Activated T-helper 2 cell treated with anti-CD3 and anti-CD28 coated beads, Interferon-gamma antibody, Interleukin-2, Interleukin-4, amounts not matched to agents 10 μg/mL and 5 μg/mL and 100 μg/mL, durations not matched to agents 14 hours and 24 hours and 36 hours (primary cell): ENCODE measurements around the gene CTRL. TPM values are rescaled to one million over a fixed set of nuclear protein-coding genes. Genes with fewer than 3 reads are reported as not detected.
"Not testable (repeated sequence)": the region's sequence is repeated elsewhere in the genome, so short reads cannot be mapped to it uniquely, and the experiment has no call there.

Experiments used
- DNase-seq: peaks from one replicate; pipeline ENCODE4 v3.0.0; 2021; ENCODE audit warnings: low spot score
- H3K27ac Mint-ChIP-seq: one replicate; pipeline ENCODE4 v1.8.0; 2021; ENCODE audit warnings: mixed read lengths
- H3K27me3 Mint-ChIP-seq: one replicate; pipeline ENCODE4 v1.8.0; 2021; ENCODE audit warnings: low read depth, mixed read lengths
- H3K36me3 Mint-ChIP-seq: one replicate; pipeline ENCODE4 v1.8.0; 2021; ENCODE audit warnings: low read depth, mixed read lengths
- H3K4me1 Mint-ChIP-seq: one replicate; pipeline ENCODE4 v1.8.0; 2021; ENCODE audit warnings: low read depth, mixed read lengths
- H3K4me3 Mint-ChIP-seq: one replicate; pipeline ENCODE4 v1.8.0; 2021; ENCODE audit warnings: low read depth, mild to moderate bottlenecking, moderate library complexity, mixed read lengths
- H3K9me3 Mint-ChIP-seq: one replicate; pipeline ENCODE4 v1.8.0; 2021; ENCODE audit warnings: mixed read lengths
- intact Hi-C: fragments of 100-400 bp; cut with micrococcal nuclease; formaldehyde crosslinking; loops from one replicate; pipeline ENCODE4 v1.15.1; 2023
- total RNA-seq: library from RNA; stranded (reverse); gene quantifications from 2 replicates; pipeline ENCODE4 v1.2.3, GENCODE V29; 2022

The CTRL gene
- total RNA-seq, 1 donor from 2014 or later: 5.6 TPM

- no peak overlapping the region for H3K4me3 Mint-ChIP-seq
- intact Hi-C loops: no loop called here
- H3K4me1 Mint-ChIP-seq: peaks cover 16% of the 10 kb centered on the region
- H3K27me3 Mint-ChIP-seq: no peaks in the 10 kb centered on the region
- no peaks in the 10 kb centered on the region for H3K9me3 Mint-ChIP-seq
- DNase-seq: no peak
- H3K36me3 Mint-ChIP-seq: peaks cover 19% of the 10 kb centered on the region
- no peak overlapping the region for H3K27ac Mint-ChIP-seq
These were observed 11.6 kb upstream of the CTRL start for GRCh38 chr16:67943256-67943618.

GRCh38 chr16:67942510-67943255 is 11.0 kb upstream of the CTRL start:
- H3K9me3 Mint-ChIP-seq: no peaks in the 10 kb centered on the region

GRCh38 chr16:67942200-67942509 is 10.5 kb upstream of the CTRL start:
- H3K27ac Mint-ChIP-seq: no peak overlapping the region
- peaks cover 17% of the 10 kb centered on the region for H3K36me3 Mint-ChIP-seq
- H3K9me3 Mint-ChIP-seq: no peaks in the 10 kb centered on the region
- peaks cover 20% of the 10 kb centered on the region for H3K4me1 Mint-ChIP-seq
- no peak overlapping the region for H3K4me3 Mint-ChIP-seq
- intact Hi-C loops: no loop called here
- peak; percentile 26 for DNase-seq
- H3K27me3 Mint-ChIP-seq: no peaks in the 10 kb centered on the region

More at GRCh38 chr16:67942510-67943255, 11.0 kb upstream of the CTRL start:
- Mint-ChIP-seq H3K36me3 (peaks cover 14% of the 10 kb centered on the region), H3K4me1 (peaks cover 16% of the 10 kb centered on the region), H3K27ac (no peak overlapping the region), H3K4me3 (no peak overlapping the region), H3K27me3 (no peaks in the 10 kb centered on the region)
- no peak for DNase-seq
- intact Hi-C loops: no loop called here

- peaks cover 23% of the 10 kb centered on the region for H3K4me1 Mint-ChIP-seq
- DNase-seq: no peak
- H3K4me3 Mint-ChIP-seq: no peak overlapping the region
- no peaks in the 10 kb centered on the region for H3K9me3 Mint-ChIP-seq
- intact Hi-C loops: no loop called here
- H3K36me3 Mint-ChIP-seq: peaks cover 19% of the 10 kb centered on the region
- H3K27ac Mint-ChIP-seq: no peak overlapping the region
- no peaks in the 10 kb centered on the region for H3K27me3 Mint-ChIP-seq
These were observed 10.0 kb upstream of the CTRL start for GRCh38 chr16:67941469-67942199.

- Mint-ChIP-seq H3K27me3 (no peaks in the 10 kb centered on the region), H3K36me3 (peaks cover 28% of the 10 kb centered on the region), H3K9me3 (no peaks in the 10 kb centered on the region), H3K27ac (peak overlapping the region; percentile 63), H3K4me1 (peaks cover 23% of the 10 kb centered on the region), H3K4me3 (peak overlapping the region; percentile 26)
- no peak for DNase-seq
- intact Hi-C loops: no loop called here
These were observed 8.9 kb upstream of the CTRL start for GRCh38 chr16:67940446-67941089.

GRCh38 chr16:67939507-67940445 is 8.1 kb upstream of the CTRL start:
- Mint-ChIP-seq H3K4me1 (peaks cover 30% of the 10 kb centered on the region), H3K27ac (peak overlapping the region; percentile 63), H3K36me3 (peaks cover 36% of the 10 kb centered on the region), H3K27me3 (no peaks in the 10 kb centered on the region), H3K9me3 (no peaks in the 10 kb centered on the region), H3K4me3 (peak overlapping the region; percentile 26)
- intact Hi-C loops: loop anchor here (5.0 to 10.0 kb wide), 4 partner anchors 43 to 415 kb away; partner anchors contain the start of genes DDX28, DPEP3, DUS2 and RIPOR1
- DNase-seq: no peak

- Mint-ChIP-seq H3K27ac (peak overlapping the region; percentile 90), H3K4me1 (peaks cover 33% of the 10 kb centered on the region), H3K4me3 (peak overlapping the region; percentile 100), H3K36me3 (peaks cover 53% of the 10 kb centered on the region)
- not testable (repeated sequence) for DNase-seq, H3K27me3 Mint-ChIP-seq, H3K9me3 Mint-ChIP-seq
- intact Hi-C loops: loop anchor here (5.0 to 10.0 kb wide), 4 partner anchors 45 to 413 kb away; partner anchors contain the start of genes DDX28, DPEP3, DUS2 and RIPOR1
These were observed 6.1 kb upstream of the CTRL start for GRCh38 chr16:67937713-67938112.

- Mint-ChIP-seq H3K4me3 (peak overlapping the region; percentile 100), H3K36me3 (peaks cover 56% of the 10 kb centered on the region), H3K27me3 (no peaks in the 10 kb centered on the region), H3K27ac (peak overlapping the region; percentile 90), H3K9me3 (no peaks in the 10 kb centered on the region), H3K4me1 (peaks cover 33% of the 10 kb centered on the region)
- peak; percentile 83 for DNase-seq
- intact Hi-C loops: loop anchor here (5.0 to 10.0 kb wide), 4 partner anchors 45 to 412 kb away; partner anchors contain the start of genes DDX28, DPEP3, DUS2 and RIPOR1
These were observed 5.4 kb upstream of the CTRL start for GRCh38 chr16:67936880-67937605.

- Mint-ChIP-seq H3K27ac (peak within 1 kb of the TSS; percentile 90), H3K4me1 (peaks cover 26% of the 10 kb centered on the region), H3K36me3 (peaks cover 61% of the 10 kb centered on the region), H3K27me3 (no peaks in the 10 kb centered on the region), H3K9me3 (no peaks in the 10 kb centered on the region), H3K4me3 (peak within 1 kb of the TSS; percentile 100)
- intact Hi-C loops: loop anchor here (5.0 to 10.0 kb wide), 4 partner anchors 46 to 412 kb away; partner anchors contain the start of genes DDX28, DPEP3, DUS2 and RIPOR1
- no peak for DNase-seq
These were observed 4.6 kb upstream of the CTRL start, which contains the start of gene PSMB10 for GRCh38 chr16:67936124-67936879. Gene PSMB10 (minus strand): TSS chr16:67936850. CDS start chr16:67936749, 101 bp downstream.

GRCh38 chr16:67935402-67936123 is 3.9 kb upstream of the CTRL start:
- DNase-seq: peak; percentile 92
- intact Hi-C loops: loop anchor here (1.0 to 10.0 kb wide), 9 partner anchors 33 to 411 kb away; partner anchors contain the start of genes ACD, DDX28, DPEP3 and DUS2
- H3K9me3 Mint-ChIP-seq: no peaks in the 10 kb centered on the region
- H3K4me3 Mint-ChIP-seq: peak overlapping the region; percentile 100
- H3K36me3 Mint-ChIP-seq: peaks cover 65% of the 10 kb centered on the region
- peak overlapping the region; percentile 90 for H3K27ac Mint-ChIP-seq
- no peaks in the 10 kb centered on the region for H3K27me3 Mint-ChIP-seq
- peaks cover 26% of the 10 kb centered on the region for H3K4me1 Mint-ChIP-seq
